Calu3 (cell line): ENCODE results near the gene SPRYD4. TPM values are rescaled to one million over a fixed set of nuclear protein-coding genes. Genes with fewer than 3 reads are reported as not detected.

Source experiments
- total RNA-seq: library from RNA; stranded (reverse); gene quantifications from 2 replicates; pipeline ENCODE4 v1.2.3, GENCODE V29; 2022

SPRYD4 gene
- total RNA-seq, 1 experiment from 2014 or later: 6.1 TPM

Other genes starting within 250 kb of the SPRYD4 start
- 42.6 and 43.9 TPM in 2 replicates for gene RNF41, start 246.7 kb upstream of the SPRYD4 start, total RNA-seq
- gene NABP2, start 244.2 kb upstream of the SPRYD4 start, total RNA-seq: 55.5 and 63.3 TPM in 2 replicates
- gene SLC39A5, start 238.5 kb upstream of the SPRYD4 start, total RNA-seq: 0.98 TPM in 1 of 2 replicates, not detected in the other
- gene ANKRD52, start 210.2 kb upstream of the SPRYD4 start, total RNA-seq: 45.3 and 50.6 TPM in 2 replicates
- gene COQ10A, start 201.6 kb upstream of the SPRYD4 start, total RNA-seq: 10.7 and 11.4 TPM in 2 replicates
- 212 and 254 TPM in 2 replicates for gene CS, start 168.2 kb upstream of the SPRYD4 start, total RNA-seq
- gene CNPY2, start 152.6 kb upstream of the SPRYD4 start, total RNA-seq: 228 and 236 TPM in 2 replicates
- 53.5 and 72.5 TPM in 2 replicates for gene PAN2, start 134.6 kb upstream of the SPRYD4 start, total RNA-seq
- gene IL23A, start 129.7 kb upstream of the SPRYD4 start, total RNA-seq: 1.8 and 2.9 TPM in 2 replicates
- gene STAT2, start 108.5 kb upstream of the SPRYD4 start, total RNA-seq: 127 and 214 TPM in 2 replicates
- not detected in 2 replicates for gene APOF, start 105.7 kb upstream of the SPRYD4 start, total RNA-seq
- 44.4 and 48.6 TPM in 2 replicates for gene TIMELESS, start 19.2 kb upstream of the SPRYD4 start, total RNA-seq
- gene MIP, start 13.9 kb upstream of the SPRYD4 start, total RNA-seq: not detected in 2 replicates
- gene GLS2, start 19.6 kb downstream of the SPRYD4 start, total RNA-seq: 1.9 and 2.7 TPM in 2 replicates
- gene RBMS2, start 53.2 kb downstream of the SPRYD4 start, total RNA-seq: 96.4 and 105 TPM in 2 replicates
- 158 and 187 TPM in 2 replicates for gene BAZ2A, start 161.7 kb downstream of the SPRYD4 start, total RNA-seq
- 822 and 875 TPM in 2 replicates for gene ATP5F1B, start 177.4 kb downstream of the SPRYD4 start, total RNA-seq
- gene PTGES3, start 219.7 kb downstream of the SPRYD4 start, total RNA-seq: 435 and 437 TPM in 2 replicates